KMS-11 (cell line): ENCODE measurements around the gene CD83.

Experiments used
- H2AFZ ChIP-seq: fragments of 200-600 bp; sonication (generic); 2 replicates; pipeline ENCODE4 v1.6.1; 2016; ENCODE audit warnings: antibody characterized with exemption, mixed run types, low read depth
- H3K27ac ChIP-seq: fragments of 200-600 bp; sonication (generic); 2 replicates; pipeline ENCODE4 v1.6.1; 2016; ENCODE audit warnings: mild to moderate bottlenecking, mixed run types
- H3K27me3 ChIP-seq: fragments of 200-600 bp; sonication (generic); 2 replicates; pipeline ENCODE4 v1.6.1; 2017; ENCODE audit warnings: mild to moderate bottlenecking, low read depth, mixed run types, moderate library complexity; ENCODE audit not compliant: insufficient read depth
- H3K36me3 ChIP-seq: fragments of 200-600 bp; sonication (generic); 2 replicates; pipeline ENCODE4 v1.6.1; 2017; ENCODE audit warnings: mild to moderate bottlenecking, mixed run types; ENCODE audit not compliant: insufficient read depth
- H3K4me1 ChIP-seq: fragments of 200-600 bp; sonication (generic); 2 replicates; pipeline ENCODE4 v1.6.1; 2016; ENCODE audit warnings: mild to moderate bottlenecking, low read depth, mixed run types; ENCODE audit not compliant: poor library complexity, severe bottlenecking
- H3K4me2 ChIP-seq: fragments of 200-600 bp; sonication (generic); 2 replicates; pipeline ENCODE4 v1.7.0; 2016; ENCODE audit warnings: mild to moderate bottlenecking, mixed run types
- H3K4me3 ChIP-seq: fragments of 200-600 bp; sonication (generic); IDR thresholded peaks from 2 replicates; pipeline ENCODE4 v1.6.1; 2017; ENCODE audit warnings: low read depth, low read length, mixed read lengths; ENCODE audit not compliant: insufficient read depth
- H3K79me2 ChIP-seq: fragments of 200-600 bp; sonication (generic); 2 replicates; pipeline ENCODE4 v1.6.1; 2016; ENCODE audit warnings: low read depth, mixed run types; ENCODE audit not compliant: insufficient read depth
- H3K9ac ChIP-seq: fragments of 200-600 bp; sonication (generic); 2 replicates; pipeline ENCODE4 v1.6.1; 2016; ENCODE audit warnings: mild to moderate bottlenecking, mixed run types
- H4K20me1 ChIP-seq: fragments of 200-600 bp; sonication (generic); 2 replicates; pipeline ENCODE4 v1.6.1; 2016; ENCODE audit warnings: mild to moderate bottlenecking, mixed run types; ENCODE audit not compliant: insufficient read depth
- TF ChIP-seq, protein P1 (sequence below): fragments of 200-600 bp; sonication (generic); conservative IDR thresholded peaks from 2 replicates; pipeline ENCODE4 v1.6.1; 2017; ENCODE audit warnings: low read depth, mild to moderate bottlenecking, antibody characterized with exemption, low read length, moderate library complexity, mixed read lengths

The CD83 gene

GRCh38 chr6:14077193-14077867 lies 40.2 kb upstream of the CD83 start:
- Histone ChIP-seq H3K36me3 (no peaks in the 10 kb centered on the region), H3K4me2 (no peak overlapping the region), H3K27me3 (no peaks in the 10 kb centered on the region), H3K79me2 (no peaks in the 10 kb centered on the region), H3K4me3 (no peak overlapping the region), H2AFZ (no peak overlapping the region), H3K9ac (no peak overlapping the region), H3K27ac (no peak overlapping the region), H3K4me1 (peaks cover 21% of the 10 kb centered on the region), H4K20me1 (no peaks in the 10 kb centered on the region)
- TF ChIP-seq, protein P1, sequence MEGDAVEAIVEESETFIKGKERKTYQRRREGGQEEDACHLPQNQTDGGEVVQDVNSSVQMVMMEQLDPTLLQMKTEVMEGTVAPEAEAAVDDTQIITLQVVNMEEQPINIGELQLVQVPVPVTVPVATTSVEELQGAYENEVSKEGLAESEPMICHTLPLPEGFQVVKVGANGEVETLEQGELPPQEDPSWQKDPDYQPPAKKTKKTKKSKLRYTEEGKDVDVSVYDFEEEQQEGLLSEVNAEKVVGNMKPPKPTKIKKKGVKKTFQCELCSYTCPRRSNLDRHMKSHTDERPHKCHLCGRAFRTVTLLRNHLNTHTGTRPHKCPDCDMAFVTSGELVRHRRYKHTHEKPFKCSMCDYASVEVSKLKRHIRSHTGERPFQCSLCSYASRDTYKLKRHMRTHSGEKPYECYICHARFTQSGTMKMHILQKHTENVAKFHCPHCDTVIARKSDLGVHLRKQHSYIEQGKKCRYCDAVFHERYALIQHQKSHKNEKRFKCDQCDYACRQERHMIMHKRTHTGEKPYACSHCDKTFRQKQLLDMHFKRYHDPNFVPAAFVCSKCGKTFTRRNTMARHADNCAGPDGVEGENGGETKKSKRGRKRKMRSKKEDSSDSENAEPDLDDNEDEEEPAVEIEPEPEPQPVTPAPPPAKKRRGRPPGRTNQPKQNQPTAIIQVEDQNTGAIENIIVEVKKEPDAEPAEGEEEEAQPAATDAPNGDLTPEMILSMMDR, result no peak

DNA sequence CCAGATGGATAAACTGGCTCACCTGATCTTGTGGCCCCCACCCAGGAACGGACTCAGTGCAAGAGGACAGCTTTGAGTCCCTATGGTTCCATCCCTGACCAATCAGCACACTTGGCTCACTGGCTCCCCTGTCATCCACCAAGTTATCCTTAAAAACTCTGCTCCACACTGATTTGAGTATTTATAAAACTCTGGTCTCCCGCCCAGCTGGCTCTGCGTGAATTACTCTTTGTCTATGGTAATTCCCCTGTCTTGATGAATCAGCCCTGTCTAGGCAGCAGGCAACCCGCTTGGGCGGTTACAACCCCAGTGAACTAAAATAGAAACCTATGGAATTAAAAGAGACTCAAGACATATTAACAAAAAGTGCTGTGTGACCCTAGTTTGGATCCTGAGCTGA lies 38.1 kb upstream of the CD83 start:
- no peaks in the 10 kb centered on the region for H3K36me3 ChIP-seq
- no peaks in the 10 kb centered on the region for H3K27me3 ChIP-seq
- no peak overlapping the region for H3K4me3 ChIP-seq
- peaks cover 20% of the 10 kb centered on the region for H3K4me1 ChIP-seq
- TF ChIP-seq, protein P1, result no peak
- no peak overlapping the region for H3K27ac ChIP-seq
- H4K20me1 ChIP-seq, result no peaks in the 10 kb centered on the region
- H3K4me2 ChIP-seq, result no peak overlapping the region
- H3K79me2 ChIP-seq, result no peaks in the 10 kb centered on the region
- H2AFZ ChIP-seq, result no peak overlapping the region
- no peak overlapping the region for H3K9ac ChIP-seq

DNA sequence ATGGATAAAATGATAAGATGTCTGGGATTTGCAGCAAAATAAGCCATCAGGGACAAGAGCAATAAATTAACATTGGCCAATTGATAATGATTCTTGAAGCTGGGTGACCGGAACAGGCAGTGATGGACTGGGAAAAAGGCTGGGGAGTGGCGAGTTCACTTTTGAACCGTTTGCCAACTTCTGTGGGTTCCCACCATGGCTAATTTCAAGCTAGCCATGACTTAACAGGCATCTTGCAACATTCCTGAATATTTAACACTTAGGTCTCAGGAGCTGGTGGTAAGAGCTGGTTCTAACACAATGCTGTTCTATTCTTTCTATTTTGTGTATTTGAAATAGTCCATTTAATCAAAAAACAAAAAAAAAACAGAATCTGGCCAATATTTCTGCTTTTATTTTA lies 37.6 kb upstream of the CD83 start:
- no peak overlapping the region for H2AFZ ChIP-seq
- H3K27me3 ChIP-seq, result no peaks in the 10 kb centered on the region
- H3K9ac ChIP-seq, result no peak overlapping the region
- H3K4me1 ChIP-seq, result peaks cover 14% of the 10 kb centered on the region
- H3K36me3 ChIP-seq, result no peaks in the 10 kb centered on the region
- H3K79me2 ChIP-seq, result no peaks in the 10 kb centered on the region
- no peak overlapping the region for H3K4me3 ChIP-seq
- no peak overlapping the region for H3K27ac ChIP-seq
- TF ChIP-seq, protein P1, result no peak
- H4K20me1 ChIP-seq, result no peaks in the 10 kb centered on the region
- no peak overlapping the region for H3K4me2 ChIP-seq

GRCh38 chr6:14081126-14081525 lies 36.4 kb upstream of the CD83 start:
- TF ChIP-seq, protein P1, result no peak
- Histone ChIP-seq H3K4me2 (no peak overlapping the region), H3K36me3 (no peaks in the 10 kb centered on the region), H4K20me1 (no peaks in the 10 kb centered on the region), H3K4me1 (peaks cover 3% of the 10 kb centered on the region), H3K79me2 (no peaks in the 10 kb centered on the region), H2AFZ (no peak overlapping the region), H3K27ac (no peak overlapping the region), H3K4me3 (no peak overlapping the region), H3K9ac (no peak overlapping the region), H3K27me3 (no peaks in the 10 kb centered on the region)
